ENCODE data around the gene LHX6. TPM values are rescaled to one million over a fixed set of nuclear protein-coding genes. Genes with fewer than 3 reads are reported as not detected.

The LHX6 gene
- total and polyA plus RNA-seq, 9 of the 15 experiments (the other 6 are each of a cell fraction or from before 2014, with no cell fraction given): 2.8 to 16.3 (median 7.9) TPM

- TF ChIP-seq U2AF1 (optimal IDR thresholded peaks at IDR 0.05; ENCODE audit: low read depth, low read length) (no peak), ADNP (tag; IDR thresholded peaks at IDR 0.05) (no peak), LCOR (CRISPR knock-in tag; IDR thresholded peaks at IDR 0.05) (no peak), SMARCA4 (IDR thresholded peaks at IDR 0.05) (peak; percentile 63; the same call in 1 of the 2 replicates), DPF2 (IDR thresholded peaks at IDR 0.05) (peak; percentile 76), ZNF12 (CRISPR knock-in tag; IDR thresholded peaks at IDR 0.05) (no peak), MIER1 (IDR thresholded peaks at IDR 0.05; ENCODE audit: low read depth) (0 out of 2 replicates have a peak, but pooled peaks have one; percentile 23), ZNF561 (CRISPR knock-in tag; conservative IDR thresholded peaks at IDR 0.05) (no peak), JUN (IDR thresholded peaks at IDR 0.05; ENCODE audit: borderline replicate concordance, low read depth, low read length) (peak; percentile 84), JUN (CRISPR knock-in tag; IDR thresholded peaks at IDR 0.05; ENCODE audit: borderline replicate concordance) (no peak), EGR1 (conservative IDR thresholded peaks at IDR 0.05) (peak; percentile 85), CBFA2T3 (IDR thresholded peaks at IDR 0.05) (peak; percentile 28; the same call in 1 of the 2 replicates), ATF3 (IDR thresholded peaks at IDR 0.05) (peak; percentile 80), ATF3 (CRISPR knock-in tag; conservative IDR thresholded peaks at IDR 0.05) (no peak), ZNF263 (CRISPR knock-in tag; IDR thresholded peaks at IDR 0.05; ENCODE audit: borderline replicate concordance) (peak; percentile 98), TFAP4 (CRISPR knock-in tag; IDR thresholded peaks at IDR 0.05; ENCODE audit: borderline replicate concordance) (peak; percentile 55; the same call in 1 of the 2 replicates), E2F6 (IDR thresholded peaks at IDR 0.05; ENCODE audit: borderline replicate concordance in 1 of 2, extremely low read depth in 1 of 2, insufficient read depth in 1 of 2, insufficient read length in 1 of 2, low read depth in 1 of 2, low read length in 1 of 2, poor library complexity in 1 of 2, severe bottlenecking in 1 of 2) (peak in 1 of 2 experiments; percentile 11), EZH2 (IDR thresholded peaks at IDR 0.05; ENCODE audit: borderline replicate concordance, low read depth, low read length) (0 out of 2 replicates have a peak, but pooled peaks have one; percentile 45), VEZF1 (CRISPR knock-in tag; IDR thresholded peaks at IDR 0.05) (peak; percentile 58), ETV1 (tag; conservative IDR thresholded peaks at IDR 0.05; ENCODE audit: low read depth) (no peak), NCOA6 (IDR thresholded peaks at IDR 0.05) (0 out of 2 replicates have a peak, but pooled peaks have one; percentile 37), GATAD2A (IDR thresholded peaks at IDR 0.05) (0 out of 2 replicates have a peak, but pooled peaks have one; percentile 46), JUND (IDR thresholded peaks at IDR 0.05; ENCODE audit: borderline replicate concordance, low read depth, low read length) (peak; percentile 86), JUND (tag; IDR thresholded peaks at IDR 0.05; ENCODE audit: borderline replicate concordance, low read depth, low read length) (peak; percentile 67; the same call in 1 of the 3 replicates)
Observed at GRCh38 chr9:122228568-122229484, at the start of gene LHX6 (continued).

Measured in K562 (cell line).